A673 (cell line): ENCODE data around the gene DOCK4. TPM values are rescaled to one million over a fixed set of nuclear protein-coding genes. Genes with fewer than 3 reads are reported as not detected.

Experiments used
- BruUV-seq: library from RNA; stranded (reverse); fragments of 400-500 nt; replicated peaks from 2 replicates; lab custom pipeline; 2021; lab: Mats Ljungman, UMichigan
- CTCF ChIA-PET: fragments of 300-600 bp; sonication (Branson Sonifier 250); formaldehyde crosslinking; loops from one replicate; lab custom pipeline; 2022; ENCODE audit warnings: antibody characterized with exemption; lab: Charles Lee
- POLR2A ChIA-PET: fragments of 300-600 bp; sonication (Branson Sonifier 250); formaldehyde crosslinking; loops from one replicate; lab custom pipeline; 2022; ENCODE audit warnings: antibody characterized with exemption; ENCODE audit not compliant: low non-redundant PET; lab: Charles Lee
- DNase-seq: peaks from one replicate; pipeline ENCODE4 v3.0.0-alpha.2; 2015; ENCODE audit warnings: low spot score
- H3K27ac ChIP-seq: fragments of 200-600 bp; sonication (generic); 2 replicates; pipeline ENCODE4 v1.5.1; 2016; ENCODE audit warnings: mixed run types, low read depth, mild to moderate bottlenecking, mixed read lengths, antibody characterized with exemption, low read length; ENCODE audit not compliant: poor library complexity, severe bottlenecking
- H3K27me3 ChIP-seq: fragments of 200-600 bp; sonication (generic); replicated peaks from 2 replicates; pipeline ENCODE4 v1.6.1; 2017; ENCODE audit warnings: mixed run types, low read depth, mild to moderate bottlenecking, mixed read lengths, antibody characterized with exemption, low read length; ENCODE audit not compliant: insufficient read depth, poor library complexity
- H3K36me3 ChIP-seq: fragments of 200-600 bp; sonication (generic); 2 replicates; pipeline ENCODE4 v1.6.1; 2016; ENCODE audit warnings: mixed run types, mild to moderate bottlenecking, mixed read lengths, antibody characterized with exemption, low read length; ENCODE audit not compliant: insufficient read depth, poor library complexity, severe bottlenecking
- H3K4me1 ChIP-seq: fragments of 200-600 bp; sonication (generic); 2 replicates; pipeline ENCODE4 v1.6.1; 2017; ENCODE audit warnings: mixed run types, mild to moderate bottlenecking, mixed read lengths, antibody characterized with exemption, low read length; ENCODE audit not compliant: insufficient read depth, poor library complexity, severe bottlenecking
- H3K4me3 ChIP-seq: fragments of 200-600 bp; sonication (generic); 2 replicates; pipeline ENCODE4 v1.5.1; 2016; ENCODE audit warnings: low read depth, mixed run types, mild to moderate bottlenecking, mixed read lengths, low read length; ENCODE audit not compliant: poor library complexity, severe bottlenecking
- H3K9me3 ChIP-seq: fragments of 200-600 bp; sonication (generic); 2 replicates; pipeline ENCODE4 v1.6.1; 2016; ENCODE audit warnings: mixed run types, low read depth, mild to moderate bottlenecking, mixed read lengths, antibody characterized with exemption, low read length; ENCODE audit not compliant: poor library complexity, severe bottlenecking
- CTCF ChIP-seq: fragments of 300-800, 200-600 bp; sonication (generic); conservative IDR thresholded peaks from 2 replicates; pipeline ENCODE4 v1.5.1; 2017; ENCODE audit warnings: low read depth, mild to moderate bottlenecking, antibody characterized with exemption, low read length, moderate library complexity, mixed read lengths
- EZH2 ChIP-seq: fragments of 200-600 bp; sonication (generic); IDR thresholded peaks from 2 replicates; pipeline ENCODE4 v1.6.1; 2017; ENCODE audit warnings: borderline replicate concordance, low read depth, mild to moderate bottlenecking, mixed read lengths, antibody characterized with exemption, low read length; ENCODE audit not compliant: poor library complexity, severe bottlenecking
- intact Hi-C: fragments of 100-400 bp; cut with micrococcal nuclease; formaldehyde crosslinking; loops from one replicate; pipeline ENCODE4 v1.10.0; 2022; ENCODE audit not compliant: unreplicated experiment
- total RNA-seq: library from RNA; stranded (reverse); gene quantifications from 2 replicates; pipeline ENCODE4 v1.2.3, GENCODE V29; 2021

Gene DOCK4
- total RNA-seq, 1 experiment from 2014 or later = 28.5 TPM

- no peak overlapping the region for H3K27ac ChIP-seq
- POLR2A ChIA-PET = no interaction called here
- CTCF ChIA-PET = no interaction called here
These were observed 195.2 kb downstream of the DOCK4 start for GRCh38 chr7:112010994-112011393.

GRCh38 chr7:112010109-112010508 lies 196.1 kb downstream of the DOCK4 start:
- no peaks in the 10 kb centered on the region for H3K36me3 ChIP-seq
- H3K27me3 ChIP-seq = no peaks in the 10 kb centered on the region
- intact Hi-C loops = no loop called here
- BruUV-seq = no TSS peak
- POLR2A ChIA-PET = interaction anchor here (0.6 kb wide), 1 partner anchor 171 kb away, joined by 3 read pairs; no protein-coding TSS in a partner anchor
- no peak overlapping the region for H3K4me3 ChIP-seq
- no peaks in the 10 kb centered on the region for H3K4me1 ChIP-seq
- CTCF ChIA-PET = no interaction called here
- no peak overlapping the region for H3K27ac ChIP-seq
- no peak for TF ChIP-seq EZH2
- TF ChIP-seq CTCF = no peak
- no peak for DNase-seq
- no peaks in the 10 kb centered on the region for H3K9me3 ChIP-seq

More at GRCh38 chr7:112010994-112011393, 195.2 kb downstream of the DOCK4 start:
- H3K4me3 ChIP-seq = no peak overlapping the region
- no peak for DNase-seq
- H3K36me3 ChIP-seq = no peaks in the 10 kb centered on the region
- no peaks in the 10 kb centered on the region for H3K27me3 ChIP-seq
- intact Hi-C loops = no loop called here
- H3K9me3 ChIP-seq = no peaks in the 10 kb centered on the region
- no TSS peak for BruUV-seq
- TF ChIP-seq CTCF (no peak), EZH2 (no peak)
- peaks cover 6% of the 10 kb centered on the region for H3K4me1 ChIP-seq

- intact Hi-C loops = no loop called here
- H3K4me3 ChIP-seq = no peak overlapping the region
- TF ChIP-seq EZH2 (no peak), CTCF (no peak)
- no peaks in the 10 kb centered on the region for H3K36me3 ChIP-seq
- H3K4me1 ChIP-seq = peaks cover 2% of the 10 kb centered on the region
- no peaks in the 10 kb centered on the region for H3K9me3 ChIP-seq
- no peaks in the 10 kb centered on the region for H3K27me3 ChIP-seq
- BruUV-seq = no TSS peak
- ChIA-PET POLR2A (no interaction called here), CTCF (no interaction called here)
- no peak for DNase-seq
- no peak overlapping the region for H3K27ac ChIP-seq
These were observed 197.1 kb downstream of the DOCK4 start for GRCh38 chr7:112009081-112009480.
